BLaER1 treated with 17β-estradiol and CSF1 and Interleukin-3, amounts not matched to agents 10 nM and 100 nM (cell line): ENCODE data around the gene RFC3.
A peak's percentile ranks its signal among the peaks of the same experiment; 100 is the strongest.
"Not testable (repeated sequence)": the region's sequence is repeated elsewhere in the genome, so short reads cannot be mapped to it uniquely, and the experiment has no call there.

Experiments used
- H3K27ac ChIP-seq, 11 experiments: shearing (Covaris generic); formaldehyde crosslinking; 2 replicates each; pipeline ENCODE4 v1.8.1; 2022
- H3K27me3 ChIP-seq, 11 experiments: shearing (Covaris generic); formaldehyde crosslinking; 2 replicates each; pipeline ENCODE4 v1.8.1; 2022
- H3K36me3 ChIP-seq, 11 experiments: shearing (Covaris generic); formaldehyde crosslinking; 2 replicates each; pipeline ENCODE4 v1.8.1; 2022
- H3K4me1 ChIP-seq, 10 experiments: shearing (Covaris generic); formaldehyde crosslinking; 2 replicates each; pipeline ENCODE4 v1.8.1; 2022
- H3K4me2 ChIP-seq, 11 experiments: shearing (Covaris generic); formaldehyde crosslinking; 2 replicates each; pipeline ENCODE4 v1.8.1; 2022
- H3K4me3 ChIP-seq, 10 experiments: shearing (Covaris generic); formaldehyde crosslinking; 2 replicates each; pipeline ENCODE4 v1.8.1; 2022
- H3K9ac ChIP-seq, 11 experiments: shearing (Covaris generic); formaldehyde crosslinking; 2 replicates each; pipeline ENCODE4 v1.8.1; 2022
- H3K9me3 ChIP-seq, 11 experiments: shearing (Covaris generic); formaldehyde crosslinking; replicated peaks in 1 of 11; 2 replicates each; pipeline ENCODE4 v1.8.1; 2022
- H4K20me1 ChIP-seq, 11 experiments: shearing (Covaris generic); formaldehyde crosslinking; 2 replicates each; pipeline ENCODE4 v1.8.1; 2022
- Cebpa-rat ChIP-seq, 11 experiments: shearing (Covaris generic); IDR thresholded peaks; 2 replicates each; pipeline ENCODE4 v1.8.1; 2022

RFC3 gene, protein sequence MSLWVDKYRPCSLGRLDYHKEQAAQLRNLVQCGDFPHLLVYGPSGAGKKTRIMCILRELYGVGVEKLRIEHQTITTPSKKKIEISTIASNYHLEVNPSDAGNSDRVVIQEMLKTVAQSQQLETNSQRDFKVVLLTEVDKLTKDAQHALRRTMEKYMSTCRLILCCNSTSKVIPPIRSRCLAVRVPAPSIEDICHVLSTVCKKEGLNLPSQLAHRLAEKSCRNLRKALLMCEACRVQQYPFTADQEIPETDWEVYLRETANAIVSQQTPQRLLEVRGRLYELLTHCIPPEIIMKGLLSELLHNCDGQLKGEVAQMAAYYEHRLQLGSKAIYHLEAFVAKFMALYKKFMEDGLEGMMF

DNA sequence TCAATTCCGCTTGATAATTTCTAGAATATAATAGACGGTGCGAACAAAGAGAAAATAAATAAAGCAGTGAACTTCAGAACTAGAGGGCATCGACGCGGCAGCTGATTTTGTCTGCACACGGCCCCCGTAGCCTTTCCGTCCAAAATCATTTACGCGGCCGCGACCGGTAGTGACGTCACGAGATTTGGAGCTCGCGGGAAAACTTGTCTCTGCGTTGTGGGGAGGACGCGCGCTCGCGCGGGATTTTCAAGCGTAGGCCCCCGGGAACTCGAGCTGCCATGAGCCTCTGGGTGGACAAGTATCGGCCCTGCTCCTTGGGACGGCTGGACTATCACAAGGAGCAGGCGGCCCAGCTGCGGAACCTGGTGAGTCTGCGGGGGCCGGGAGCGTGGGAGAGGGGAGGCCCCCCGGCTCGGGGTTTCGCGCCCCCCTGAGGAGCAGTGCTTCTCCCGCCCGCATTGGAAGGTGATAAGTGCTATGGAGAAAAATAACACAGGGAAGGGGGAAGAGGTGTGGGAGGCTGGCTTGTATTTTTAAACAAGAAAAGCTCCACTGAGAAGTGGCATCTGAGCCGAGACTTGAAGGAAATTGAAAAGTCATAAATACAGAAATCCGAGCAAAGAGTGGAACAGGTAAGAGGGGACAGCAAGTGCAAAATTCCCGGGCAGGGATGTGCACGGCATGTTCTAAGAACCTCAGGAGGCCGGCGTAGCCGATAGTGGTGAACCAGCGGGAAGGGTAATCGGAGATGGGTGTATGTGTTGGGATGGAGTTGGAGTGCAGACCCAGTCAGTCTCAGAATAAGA is at the start of gene RFC3:
Gene RFC3, plus strand, starts transcription at position 249 of the 806 bp plus-strand sequence. Its CDS starts 30 bp downstream, at position 279.
- Histone ChIP-seq H3K4me3 (peak within 1 kb of the TSS; percentile 79 to 97 (median 91)), H3K9ac (peak within 1 kb of the TSS; percentile 86 to 96 (median 92)), H3K27ac (peak within 1 kb of the TSS; percentile 40 to 95 (median 90)), H3K9me3 (no peaks in the 10 kb centered on the region), H3K36me3 (peaks cover 5 to 35% (median 30%) of the 10 kb centered on the region in 11 experiments; a peak in 19 of 22 replicates), H3K4me1 (peaks cover 6 to 25% (median 12%) of the 10 kb centered on the region in 10 experiments; a peak in 19 of 20 replicates), H3K27me3 (no peaks in the 10 kb centered on the region), H3K4me2 (peak within 1 kb of the TSS; percentile 68 to 98 (median 81)), H4K20me1 (peaks cover 0 to 6% (median 0%) of the 10 kb centered on the region in 11 experiments; a peak in 4 of 22 replicates)
- TF ChIP-seq Cebpa-rat (IDR thresholded peaks at IDR 0.05) = no peak

DNA sequence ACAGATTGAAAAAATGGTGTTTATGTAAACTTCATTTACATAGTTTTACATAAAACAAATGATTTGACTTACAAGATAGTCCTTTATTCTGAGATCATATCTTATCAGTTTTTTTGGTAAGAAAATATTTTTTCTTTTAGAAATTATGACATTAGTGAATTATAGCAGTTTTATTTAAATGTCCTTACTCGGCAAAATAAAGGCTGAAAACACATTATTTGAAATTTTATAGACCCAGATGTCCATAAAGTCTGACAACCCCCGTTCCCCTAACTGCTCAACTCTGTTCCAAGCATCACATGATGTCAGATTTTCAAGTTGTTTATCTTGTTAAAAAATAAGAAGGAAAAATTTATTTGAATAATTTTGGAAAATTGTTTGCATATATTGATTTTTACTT is 46.7 kb upstream of the RFC3 start:
- no peak overlapping the region for H3K9ac ChIP-seq
- no peaks in the 10 kb centered on the region for H3K9me3 ChIP-seq
- no peak overlapping the region for H3K27ac ChIP-seq
- no peaks in the 10 kb centered on the region for H3K36me3 ChIP-seq
- H3K4me1 ChIP-seq = no peaks in the 10 kb centered on the region
- no peak for TF ChIP-seq Cebpa-rat (IDR thresholded peaks at IDR 0.05)
- H3K4me3 ChIP-seq = no peak overlapping the region
- H3K27me3 ChIP-seq = no peaks in the 10 kb centered on the region
- no peak overlapping the region for H3K4me2 ChIP-seq
- no peaks in the 10 kb centered on the region for H4K20me1 ChIP-seq

DNA sequence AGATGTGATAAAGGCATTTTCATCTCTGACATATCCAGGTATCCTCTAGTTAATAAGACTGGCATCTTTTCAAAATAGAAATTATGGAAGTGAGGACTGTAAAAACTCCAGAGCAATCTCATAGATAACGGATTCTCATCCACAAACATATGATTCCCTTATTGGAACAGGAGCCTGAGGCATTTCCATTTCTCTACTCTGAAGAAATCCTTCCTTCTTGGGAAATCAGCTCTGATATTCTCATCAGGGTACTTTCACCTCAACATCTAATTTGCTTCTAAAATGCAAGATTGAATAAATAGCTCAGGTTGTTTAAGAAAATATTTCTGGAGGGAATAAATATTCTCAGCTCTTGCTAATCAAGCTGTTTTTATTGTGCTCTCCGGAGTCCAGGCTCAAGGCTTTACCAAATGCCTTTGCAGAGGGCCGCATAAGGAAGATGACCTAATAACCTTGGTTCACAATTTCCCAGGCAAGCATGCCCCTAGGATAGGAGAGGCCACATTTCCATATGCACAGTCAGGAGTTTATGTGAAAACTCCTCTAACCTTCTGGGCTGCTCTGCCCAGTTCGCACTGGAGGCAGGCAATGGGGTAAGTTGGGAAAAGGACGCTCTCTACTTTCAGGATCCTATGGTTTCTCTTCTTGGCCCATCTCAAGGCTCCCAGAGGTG is 44.0 kb upstream of the RFC3 start:
- no peaks in the 10 kb centered on the region for H3K36me3 ChIP-seq
- H3K27me3 ChIP-seq = no peaks in the 10 kb centered on the region
- no peak overlapping the region for H3K4me2 ChIP-seq
- no peak overlapping the region for H3K27ac ChIP-seq
- TF ChIP-seq Cebpa-rat (IDR thresholded peaks at IDR 0.05) = no peak
- no peak overlapping the region for H3K9ac ChIP-seq
- H3K4me1 ChIP-seq = no peaks in the 10 kb centered on the region
- no peaks in the 10 kb centered on the region for H4K20me1 ChIP-seq
- H3K4me3 ChIP-seq = no peak overlapping the region
- no peaks in the 10 kb centered on the region for H3K9me3 ChIP-seq

- H4K20me1 ChIP-seq = no peaks in the 10 kb centered on the region
- no peak overlapping the region for H3K4me2 ChIP-seq
These were observed 42.4 kb upstream of the RFC3 start for GRCh38 chr13:33775339-33776108.

DNA sequence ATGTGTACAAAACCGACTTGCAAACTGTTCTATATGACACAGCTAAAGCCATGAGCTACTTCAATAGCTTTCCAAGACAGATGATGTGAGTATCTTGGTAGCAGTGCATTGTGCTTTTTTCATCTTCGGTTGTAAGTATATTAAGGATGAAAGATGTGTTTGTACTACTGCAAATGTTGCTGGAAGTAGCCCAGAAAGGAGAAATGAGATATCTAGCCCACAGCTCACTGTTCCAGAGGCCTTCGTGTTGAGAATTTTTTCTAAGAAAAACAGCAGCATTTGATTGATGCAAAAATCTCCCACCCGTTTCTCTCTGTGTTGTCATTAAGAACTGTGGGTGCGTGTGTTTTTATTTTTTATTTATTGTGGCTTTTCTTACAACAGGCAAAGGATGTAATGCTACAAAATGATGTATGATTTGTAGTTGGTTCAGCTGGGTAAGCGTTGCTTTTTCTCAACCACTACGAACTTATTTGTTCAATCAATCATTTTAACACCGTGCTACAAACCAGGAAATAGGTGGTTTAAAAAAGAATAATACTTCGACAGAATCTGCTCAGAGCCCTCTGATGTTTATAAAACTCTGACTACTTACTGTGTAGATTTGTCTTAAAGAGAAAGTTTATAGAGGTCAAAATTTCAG is 41.6 kb upstream of the RFC3 start:
- H3K27me3 ChIP-seq = no peaks in the 10 kb centered on the region
- no peak overlapping the region for H3K27ac ChIP-seq
- peaks cover 0 to 8% (median 6%) of the 10 kb centered on the region in 11 experiments; a peak in 8 of 22 replicates for H3K9me3 ChIP-seq
- no peak for TF ChIP-seq Cebpa-rat (IDR thresholded peaks at IDR 0.05)
- H3K4me2 ChIP-seq = no peak overlapping the region
- no peaks in the 10 kb centered on the region for H4K20me1 ChIP-seq
- no peaks in the 10 kb centered on the region for H3K36me3 ChIP-seq
- no peak overlapping the region for H3K4me3 ChIP-seq
- H3K9ac ChIP-seq = no peak overlapping the region
- no peaks in the 10 kb centered on the region for H3K4me1 ChIP-seq

More at GRCh38 chr13:33775339-33776108, 42.4 kb upstream of the RFC3 start:
- H3K4me3 ChIP-seq = no peak overlapping the region
- no peak for TF ChIP-seq Cebpa-rat (IDR thresholded peaks at IDR 0.05)
- no peaks in the 10 kb centered on the region for H3K4me1 ChIP-seq
- H3K27ac ChIP-seq = no peak overlapping the region
- H3K36me3 ChIP-seq = no peaks in the 10 kb centered on the region
- no peaks in the 10 kb centered on the region for H3K27me3 ChIP-seq
- H3K9ac ChIP-seq = no peak overlapping the region
- H3K9me3 ChIP-seq = peaks cover 0 to 2% (median 0%) of the 10 kb centered on the region in 11 experiments; a peak in 5 of 22 replicates

- Histone ChIP-seq H3K4me1 (peaks cover 0 to 14% (median 13%) of the 10 kb centered on the region in 10 experiments; a peak in 16 of 20 replicates), H4K20me1 (no peaks in the 10 kb centered on the region), H3K36me3 (no peaks in the 10 kb centered on the region), H3K4me2 (no peak overlapping the region), H3K4me3 (no peak overlapping the region), H3K27ac (no peak overlapping the region), H3K9ac (no peak overlapping the region), H3K9me3 (peaks cover 0 to 13% (median 6%) of the 10 kb centered on the region in 11 experiments; a peak in 9 of 22 replicates), H3K27me3 (no peaks in the 10 kb centered on the region)
- no peak for TF ChIP-seq Cebpa-rat (IDR thresholded peaks at IDR 0.05)
These were observed 35.3 kb upstream of the RFC3 start for GRCh38 chr13:33782631-33783030.

DNA sequence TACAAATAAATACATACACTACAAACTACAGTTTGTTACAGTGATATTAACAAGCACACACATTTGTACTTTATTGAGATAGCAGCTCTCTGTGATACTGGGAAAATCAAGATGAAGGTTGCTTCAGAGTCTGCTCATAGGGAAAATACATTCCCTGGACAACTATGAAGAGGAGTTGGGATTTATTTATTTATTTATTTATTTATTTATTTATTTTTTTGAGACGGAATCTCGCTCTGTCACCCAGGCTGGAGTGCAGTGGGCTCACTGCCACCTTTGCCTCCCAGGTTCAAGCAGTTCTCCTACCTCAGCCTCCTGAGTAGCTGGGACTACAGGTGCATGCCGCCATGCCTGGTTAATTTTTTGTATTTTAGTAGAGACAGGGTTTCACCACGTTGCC is 34.7 kb upstream of the RFC3 start:
- peaks cover 0 to 13% (median 6%) of the 10 kb centered on the region in 11 experiments; a peak in 9 of 22 replicates for H3K9me3 ChIP-seq
- H3K27ac ChIP-seq, H3K27me3 ChIP-seq, H3K4me2 ChIP-seq, H4K20me1 ChIP-seq, H3K4me3 ChIP-seq, H3K36me3 ChIP-seq, H3K9ac ChIP-seq: not testable (repeated sequence)
- H3K4me1 ChIP-seq = peaks cover 0 to 20% (median 15%) of the 10 kb centered on the region in 10 experiments; a peak in 16 of 20 replicates

- Histone ChIP-seq H3K4me2 (no peak overlapping the region), H3K4me1 (peaks cover 0 to 22% (median 15%) of the 10 kb centered on the region in 10 experiments; a peak in 16 of 20 replicates), H3K9ac (no peak overlapping the region), H3K27me3 (no peaks in the 10 kb centered on the region), H3K9me3 (peaks cover 0 to 13% (median 6%) of the 10 kb centered on the region in 11 experiments; a peak in 9 of 22 replicates), H4K20me1 (no peaks in the 10 kb centered on the region), H3K36me3 (no peaks in the 10 kb centered on the region), H3K4me3 (no peak overlapping the region), H3K27ac (no peak overlapping the region)
- TF ChIP-seq Cebpa-rat (IDR thresholded peaks at IDR 0.05) = no peak
These were observed 33.2 kb upstream of the RFC3 start for GRCh38 chr13:33784738-33785137.
